Trophoblast cell (in vitro differentiated cells and primary cell): ENCODE data around the gene PLA1A.

Experiments used
- DNase-seq, 2 donors: peaks; one replicate each; pipeline ENCODE4 v3.0.0-alpha.2; 2016
- H2AFZ ChIP-seq: 2 replicates; pipeline ENCODE4 v1.6.1; 2013; ENCODE audit warnings: low read length, moderate library complexity, mild to moderate bottlenecking; ENCODE audit not compliant: insufficient read depth, poor library complexity
- H2AK5ac ChIP-seq: 2 replicates; pipeline ENCODE4 v1.6.1; 2013; ENCODE audit warnings: mild to moderate bottlenecking, low read length
- H2BK120ac ChIP-seq: 2 replicates; pipeline ENCODE4 v1.6.1; 2013; ENCODE audit warnings: low read length, mild to moderate bottlenecking, moderate library complexity; ENCODE audit not compliant: insufficient read depth, poor library complexity
- H2BK12ac ChIP-seq: 2 replicates; pipeline ENCODE4 v1.6.1; 2013; ENCODE audit warnings: mild to moderate bottlenecking, low read length, moderate library complexity
- H2BK5ac ChIP-seq: 2 replicates; pipeline ENCODE4 v1.6.1; 2013; ENCODE audit warnings: low read length, low read depth, moderate library complexity, mild to moderate bottlenecking; ENCODE audit not compliant: poor library complexity
- H3K14ac ChIP-seq: 2 replicates; pipeline ENCODE4 v1.6.1; 2013; ENCODE audit warnings: mild to moderate bottlenecking, low read length
- H3K18ac ChIP-seq: 2 replicates; pipeline ENCODE4 v1.6.1; 2013; ENCODE audit warnings: mild to moderate bottlenecking, low read length
- H3K23ac ChIP-seq: 2 replicates; pipeline ENCODE4 v1.6.1; 2013; ENCODE audit warnings: low read length
- H3K27ac ChIP-seq: 2 replicates; pipeline ENCODE4 v1.5.1; 2013; ENCODE audit warnings: low read depth, mild to moderate bottlenecking, inconsistent platforms, low read length, moderate library complexity
- H3K27me3 ChIP-seq: 2 replicates; pipeline ENCODE4 v1.6.1; 2013; ENCODE audit warnings: inconsistent platforms, mild to moderate bottlenecking, low read length, moderate library complexity; ENCODE audit not compliant: insufficient read depth
- H3K36me3 ChIP-seq, 2 experiments: 1 replicate in 1 of 2; 2 replicates in 1 of 2; pipeline ENCODE4 v1.6.1; 2013; ENCODE audit warnings: low read length in 2 of 2, mild to moderate bottlenecking in 2 of 2, moderate library complexity in 1 of 2; ENCODE audit not compliant: insufficient read depth in 2 of 2, control insufficient read depth in 1 of 2
- H3K4ac ChIP-seq: 2 replicates; pipeline ENCODE4 v1.6.1; 2013; ENCODE audit warnings: low read depth, mild to moderate bottlenecking, low read length, moderate library complexity
- H3K4me1 ChIP-seq, 2 experiments: 1 replicate in 1 of 2; 2 replicates in 1 of 2; pipeline ENCODE4 v1.6.1; 2013; ENCODE audit warnings: low read length in 2 of 2, mild to moderate bottlenecking in 2 of 2, moderate library complexity in 1 of 2; ENCODE audit not compliant: insufficient read depth in 2 of 2, control insufficient read depth in 1 of 2
- H3K4me2 ChIP-seq: 2 replicates; pipeline ENCODE4 v1.6.1; 2013; ENCODE audit warnings: inconsistent platforms, mild to moderate bottlenecking, low read length, moderate library complexity
- H3K4me3 ChIP-seq: 2 replicates; pipeline ENCODE4 v1.5.1; 2013; ENCODE audit warnings: mild to moderate bottlenecking, low read depth, low read length, inconsistent platforms
- H3K79me1 ChIP-seq: one replicate; pipeline ENCODE4 v1.6.1; 2013; ENCODE audit warnings: low read length
- H3K79me2 ChIP-seq: 2 replicates; pipeline ENCODE4 v1.6.1; 2013; ENCODE audit warnings: low read length, mild to moderate bottlenecking; ENCODE audit not compliant: control insufficient read depth, insufficient read depth, poor library complexity
- H3K9ac ChIP-seq: 2 replicates; pipeline ENCODE4 v1.6.1; 2013; ENCODE audit warnings: mild to moderate bottlenecking, low read length
- H3K9me3 ChIP-seq: 2 replicates; pipeline ENCODE4 v1.6.1; 2013; ENCODE audit warnings: low read depth, mild to moderate bottlenecking, control low read depth, inconsistent platforms, low read length; ENCODE audit not compliant: insufficient read depth
- H4K12ac ChIP-seq: 2 replicates; pipeline ENCODE4 v1.6.1; 2013; ENCODE audit warnings: low read depth, mild to moderate bottlenecking, low read length, moderate library complexity
- H4K8ac ChIP-seq: 2 replicates; pipeline ENCODE4 v1.6.1; 2013; ENCODE audit warnings: low read depth, mild to moderate bottlenecking, low read length, moderate library complexity
- H4K91ac ChIP-seq: one replicate; pipeline ENCODE4 v1.6.1; 2013; ENCODE audit warnings: low read depth, mild to moderate bottlenecking, low read length, moderate library complexity
- WGBS: extraction: QIAGEN DNeasy Blood & Tissue Kit; methylation state at CpG from one replicate; pipeline ENCODE4 v1.1.7; 2013; ENCODE audit warnings: missing lambda C conversion rate; ENCODE audit not compliant: insufficient read length, insufficient coverage; ENCODE audit errors: extremely low coverage; 5-methylcytosine and 5-hydroxymethylcytosine counted together

The PLA1A gene

DNA sequence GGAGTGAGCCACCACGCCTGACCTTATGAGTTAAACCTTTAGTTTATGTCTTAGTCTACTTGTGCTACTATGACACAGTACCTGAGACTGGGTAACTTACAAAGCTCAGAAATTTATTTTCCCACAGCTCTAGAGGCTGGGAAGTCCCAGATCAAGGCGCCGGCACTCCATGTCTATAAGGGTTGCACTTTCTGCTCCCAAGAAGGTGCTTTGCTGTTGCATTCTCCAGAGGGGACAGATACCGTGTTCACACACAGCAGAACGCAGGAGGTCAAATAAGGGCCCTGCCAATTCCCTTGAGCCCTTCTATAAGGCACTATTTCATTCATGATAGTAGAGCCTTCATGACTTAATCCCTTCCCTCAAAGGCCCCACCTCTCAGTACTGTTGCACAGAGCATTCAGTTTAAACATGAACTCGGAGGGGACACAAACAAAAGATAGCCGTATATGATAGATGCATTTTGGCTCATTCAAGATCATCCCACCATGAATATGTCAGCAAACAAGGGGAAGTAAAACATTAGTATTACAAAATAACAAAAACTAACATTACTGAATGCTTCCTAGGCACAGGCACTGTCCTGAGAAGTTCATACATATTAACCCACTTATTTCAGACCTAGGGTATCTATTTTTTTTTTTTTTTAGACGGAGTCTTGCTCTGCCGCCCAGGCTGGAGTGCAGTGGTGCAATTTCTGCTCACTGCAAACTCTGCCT, 26.5 kb downstream of the PLA1A start:
- Histone ChIP-seq H3K18ac (no peak overlapping the region), H3K9me3 (peaks cover 1% of the 10 kb centered on the region), H2BK12ac (no peak overlapping the region), H3K79me1 (peaks cover 6% of the 10 kb centered on the region), H2AFZ (no peak overlapping the region), H3K79me2 (no peaks in the 10 kb centered on the region), H3K4me2 (no peak overlapping the region), H4K8ac (no peak overlapping the region), H2AK5ac (no peak overlapping the region), H3K9ac (no peak overlapping the region), H4K91ac (no peak overlapping the region), H3K4me1 (peaks cover 9 to 11% of the 10 kb centered on the region in 2 experiments), H3K36me3 (no peaks in the 10 kb centered on the region), H3K4ac (no peak overlapping the region), H3K4me3 (no peak overlapping the region), H2BK120ac (no peak overlapping the region), H3K27me3 (no peaks in the 10 kb centered on the region), H3K27ac (no peak overlapping the region), H4K12ac (no peak overlapping the region), H3K14ac (no peak overlapping the region), H3K23ac (no peak overlapping the region), H2BK5ac (no peak overlapping the region)
- no CpG with 5 or more reads among the region's 9 CpGs for WGBS
- DNase-seq = no peak

DNA sequence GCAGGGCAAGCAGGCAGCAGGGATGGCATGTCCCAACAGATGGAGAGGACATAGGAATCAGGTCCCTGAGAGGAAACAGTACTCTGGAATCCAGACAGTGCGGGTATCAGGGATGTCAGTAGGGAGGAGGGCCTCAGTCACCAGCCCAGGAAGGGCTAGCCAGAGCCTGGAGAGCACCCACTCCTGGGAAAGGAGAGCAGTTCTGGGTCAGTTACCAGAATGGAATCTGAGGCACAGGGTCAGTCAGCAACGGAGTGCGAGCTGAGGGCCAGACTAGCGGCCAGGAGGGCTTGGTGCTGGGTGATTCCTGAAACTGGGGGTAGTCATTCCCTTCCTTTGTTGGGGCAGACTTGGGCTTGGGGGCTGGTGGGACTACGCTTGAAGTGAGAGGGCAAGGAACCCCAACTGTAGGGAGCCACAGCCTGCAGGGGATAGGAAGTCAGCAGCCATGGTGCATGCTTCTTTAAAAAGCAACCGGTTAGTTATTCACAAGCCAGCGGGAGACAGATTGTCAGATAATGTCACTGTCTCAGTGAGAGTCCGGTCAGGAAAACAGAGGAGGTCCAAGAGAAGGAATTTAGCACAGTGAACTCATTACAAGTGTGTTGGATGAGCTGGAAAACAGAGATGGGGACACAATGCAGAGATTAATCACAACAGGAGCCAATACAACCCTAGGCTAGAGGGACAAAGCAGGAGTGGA, 27.9 kb downstream of the PLA1A start:
- H3K9ac ChIP-seq = no peak overlapping the region
- H3K4me3 ChIP-seq = no peak overlapping the region
- no peaks in the 10 kb centered on the region for H3K36me3 ChIP-seq
- H3K27ac ChIP-seq = no peak overlapping the region
- no peak overlapping the region for H3K4ac ChIP-seq
- H3K23ac ChIP-seq = no peak overlapping the region
- no peak overlapping the region for H2BK12ac ChIP-seq
- no peak overlapping the region for H4K8ac ChIP-seq
- H4K91ac ChIP-seq = no peak overlapping the region
- peak overlapping the region; percentile 61 for H3K18ac ChIP-seq
- H2AFZ ChIP-seq = peak overlapping the region; percentile 35
- no peaks in the 10 kb centered on the region for H3K79me2 ChIP-seq
- peaks cover 11% of the 10 kb centered on the region for H3K79me1 ChIP-seq
- H2BK120ac ChIP-seq = no peak overlapping the region
- no peaks in the 10 kb centered on the region for H3K27me3 ChIP-seq
- no peak overlapping the region for H3K4me2 ChIP-seq
- no CpG with 5 or more reads among the region's 8 CpGs for WGBS
- H2BK5ac ChIP-seq = no peak overlapping the region
- peaks cover 1% of the 10 kb centered on the region for H3K9me3 ChIP-seq
- DNase-seq = peak; percentile 40 to 55
- no peak overlapping the region for H2AK5ac ChIP-seq
- no peak overlapping the region for H3K14ac ChIP-seq
- no peak overlapping the region for H4K12ac ChIP-seq
- H3K4me1 ChIP-seq = peaks cover 11 to 15% of the 10 kb centered on the region in 2 experiments

DNA sequence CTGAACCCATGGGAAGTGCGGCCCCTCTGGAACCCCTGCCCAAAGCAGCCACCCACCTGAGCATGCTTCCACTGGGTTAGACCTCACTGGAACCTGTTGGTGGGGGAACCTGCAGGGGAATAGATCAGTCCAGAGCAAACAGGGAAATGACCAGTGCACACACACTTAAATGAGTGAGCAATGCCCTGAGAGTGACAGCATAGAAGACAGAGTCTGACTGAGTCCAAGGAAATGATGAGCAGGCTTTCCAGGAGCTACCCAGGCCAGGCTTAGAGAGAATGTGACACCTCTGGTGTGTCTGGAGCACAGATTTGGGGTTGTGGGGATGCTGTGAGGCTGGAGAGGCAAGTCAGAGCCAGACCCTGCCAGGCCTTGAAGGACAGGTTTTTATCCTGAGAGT, 28.5 kb downstream of the PLA1A start:
- WGBS = no CpG with 5 or more reads among the region's 1 CpG
- no peak overlapping the region for H3K23ac ChIP-seq
- no peak overlapping the region for H4K8ac ChIP-seq
- H2BK5ac ChIP-seq = no peak overlapping the region
- no peak overlapping the region for H3K4ac ChIP-seq
- no peaks in the 10 kb centered on the region for H3K27me3 ChIP-seq
- no peak overlapping the region for H4K91ac ChIP-seq
- H3K9ac ChIP-seq = no peak overlapping the region
- no peak overlapping the region for H3K4me3 ChIP-seq
- no peak for DNase-seq
- H2AFZ ChIP-seq = no peak overlapping the region
- H3K14ac ChIP-seq = no peak overlapping the region
- no peak overlapping the region for H2BK120ac ChIP-seq
- H3K4me2 ChIP-seq = no peak overlapping the region
- H2AK5ac ChIP-seq = peak overlapping the region; percentile 30
- H3K9me3 ChIP-seq = peaks cover 1% of the 10 kb centered on the region
- peak overlapping the region; percentile 61 for H3K18ac ChIP-seq
- peak overlapping the region; percentile 6 for H2BK12ac ChIP-seq
- H3K4me1 ChIP-seq = peaks cover 11 to 15% of the 10 kb centered on the region in 2 experiments
- no peaks in the 10 kb centered on the region for H3K79me2 ChIP-seq
- H3K79me1 ChIP-seq = peaks cover 14% of the 10 kb centered on the region
- H3K27ac ChIP-seq = no peak overlapping the region
- no peaks in the 10 kb centered on the region for H3K36me3 ChIP-seq
- no peak overlapping the region for H4K12ac ChIP-seq

DNA sequence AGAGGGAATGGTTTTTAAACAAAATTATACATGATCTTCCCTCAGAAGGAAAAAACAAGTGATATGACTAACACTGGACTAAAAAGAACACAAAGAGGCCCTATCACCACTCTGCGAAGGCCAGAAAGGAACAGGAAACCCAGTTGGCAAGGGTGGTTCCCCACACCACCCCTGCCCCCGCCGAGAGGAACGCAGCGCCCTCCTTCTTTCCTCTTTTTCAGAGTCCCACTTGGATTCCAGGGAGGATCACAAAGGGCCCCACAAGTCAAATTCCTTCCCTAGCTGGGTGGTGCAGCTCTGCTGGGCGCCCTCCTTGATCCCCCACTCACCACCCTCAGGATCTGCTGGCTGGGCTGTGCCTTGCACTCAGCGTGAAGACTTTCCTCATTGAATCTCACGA, 29.8 kb downstream of the PLA1A start:
- H3K14ac ChIP-seq = no peak overlapping the region
- no peak overlapping the region for H4K91ac ChIP-seq
- WGBS = no CpG with 5 or more reads among the region's 8 CpGs

More for the DNA sequence above, 29.8 kb downstream of the PLA1A start:
- no peak for DNase-seq
- H3K27me3 ChIP-seq = no peaks in the 10 kb centered on the region
- H3K36me3 ChIP-seq = no peaks in the 10 kb centered on the region
- no peak overlapping the region for H3K18ac ChIP-seq
- no peak overlapping the region for H2BK120ac ChIP-seq
- H3K9ac ChIP-seq = no peak overlapping the region
- H3K4me2 ChIP-seq = no peak overlapping the region
- no peak overlapping the region for H2BK5ac ChIP-seq
- H3K27ac ChIP-seq = no peak overlapping the region
- no peaks in the 10 kb centered on the region for H3K79me2 ChIP-seq
- H3K4ac ChIP-seq = no peak overlapping the region
- H3K79me1 ChIP-seq = peaks cover 14% of the 10 kb centered on the region
- H3K9me3 ChIP-seq = peaks cover 1% of the 10 kb centered on the region
- no peak overlapping the region for H4K8ac ChIP-seq
- H4K12ac ChIP-seq = no peak overlapping the region
- H2BK12ac ChIP-seq = no peak overlapping the region
- H3K4me1 ChIP-seq = peaks cover 14 to 15% of the 10 kb centered on the region in 2 experiments
- H2AFZ ChIP-seq = no peak overlapping the region
- H3K23ac ChIP-seq = no peak overlapping the region
- no peak overlapping the region for H2AK5ac ChIP-seq
- H3K4me3 ChIP-seq = no peak overlapping the region
